ENCODE data around the gene KCNJ15.

KCNJ15 gene

DNA sequence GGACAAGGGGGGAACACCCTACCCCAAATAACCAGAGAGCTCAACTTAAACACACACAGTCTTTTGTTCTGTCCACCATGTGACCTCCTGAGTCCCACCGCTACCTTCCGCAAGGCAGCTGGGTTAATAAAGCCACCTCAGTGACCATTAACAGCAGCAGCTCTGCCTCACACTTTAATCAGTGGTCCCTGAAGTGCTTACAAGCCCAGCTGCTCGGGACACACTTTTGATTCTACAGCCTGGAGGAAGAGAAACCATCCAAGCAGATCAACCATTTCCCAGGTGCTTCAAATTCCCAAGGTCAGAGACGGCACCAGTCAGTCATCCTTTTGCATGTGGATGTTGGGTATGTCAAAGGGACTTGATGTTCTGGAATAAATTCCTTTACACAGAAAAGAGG is 70.1 kb downstream of the KCNJ15 start:
- no peak for DNase-seq (ENCODE audit: low read depth)

DNA sequence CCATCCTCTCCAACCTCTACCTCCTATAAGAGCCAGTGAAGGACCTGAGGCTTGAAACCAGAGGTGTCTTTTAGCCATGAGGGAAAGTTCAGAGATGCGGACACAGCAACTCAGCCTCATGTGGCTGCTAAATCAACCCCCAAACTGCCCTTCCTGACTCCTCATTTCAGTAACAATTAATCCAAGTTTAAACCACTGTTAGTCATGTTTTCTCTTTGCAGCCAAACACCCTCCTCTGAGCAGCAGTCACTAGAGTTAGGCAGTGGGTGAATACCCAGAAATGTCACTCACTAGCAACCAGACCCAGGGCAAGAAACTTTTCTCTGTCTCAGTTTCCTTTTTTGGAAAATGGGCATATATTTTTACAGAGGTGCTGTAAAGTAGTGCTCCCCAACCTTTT is 71.2 kb downstream of the KCNJ15 start:
- DNase-seq (ENCODE audit: low read depth) = no peak

DNA sequence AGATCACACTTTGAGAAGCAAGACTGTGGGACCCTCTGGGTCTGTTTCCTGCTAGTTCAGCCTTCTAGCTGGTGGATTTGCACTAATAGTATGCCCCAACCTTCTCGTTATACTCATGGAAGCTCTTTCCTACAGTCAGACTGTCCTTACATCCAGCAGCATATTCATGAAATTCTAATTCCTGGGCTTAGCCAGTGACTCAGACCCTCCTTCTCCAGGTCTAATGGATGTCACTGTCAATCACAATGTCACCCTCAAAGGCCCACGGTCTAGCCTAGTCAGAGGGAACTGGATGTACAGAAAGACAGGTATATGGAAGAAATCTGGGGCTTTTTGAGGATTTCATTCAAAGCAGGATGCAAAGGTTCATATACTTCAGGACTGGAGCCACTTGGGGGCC is 72.4 kb downstream of the KCNJ15 start:
- DNase-seq (ENCODE audit: low read depth) = no peak

DNA sequence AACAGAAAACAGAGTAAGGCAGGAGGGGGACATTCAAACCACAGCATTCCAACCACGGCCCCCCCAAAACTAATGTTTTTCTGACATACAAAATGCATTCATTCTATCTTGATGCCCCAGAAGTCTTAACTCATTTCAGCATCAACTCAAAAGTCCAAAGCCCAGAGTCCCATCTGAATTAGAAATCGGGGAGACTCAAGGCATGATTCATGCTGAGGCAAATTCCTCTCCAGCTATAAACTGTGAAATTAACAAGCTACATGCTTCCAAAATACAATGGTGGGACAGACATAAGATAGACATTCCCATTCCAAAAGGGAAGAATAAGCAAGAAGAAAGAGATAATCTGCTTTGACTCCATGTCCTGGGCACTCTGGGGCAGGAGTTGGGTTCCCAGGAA is 73.9 kb downstream of the KCNJ15 start:
- DNase-seq (ENCODE audit: low read depth) = no peak

DNA sequence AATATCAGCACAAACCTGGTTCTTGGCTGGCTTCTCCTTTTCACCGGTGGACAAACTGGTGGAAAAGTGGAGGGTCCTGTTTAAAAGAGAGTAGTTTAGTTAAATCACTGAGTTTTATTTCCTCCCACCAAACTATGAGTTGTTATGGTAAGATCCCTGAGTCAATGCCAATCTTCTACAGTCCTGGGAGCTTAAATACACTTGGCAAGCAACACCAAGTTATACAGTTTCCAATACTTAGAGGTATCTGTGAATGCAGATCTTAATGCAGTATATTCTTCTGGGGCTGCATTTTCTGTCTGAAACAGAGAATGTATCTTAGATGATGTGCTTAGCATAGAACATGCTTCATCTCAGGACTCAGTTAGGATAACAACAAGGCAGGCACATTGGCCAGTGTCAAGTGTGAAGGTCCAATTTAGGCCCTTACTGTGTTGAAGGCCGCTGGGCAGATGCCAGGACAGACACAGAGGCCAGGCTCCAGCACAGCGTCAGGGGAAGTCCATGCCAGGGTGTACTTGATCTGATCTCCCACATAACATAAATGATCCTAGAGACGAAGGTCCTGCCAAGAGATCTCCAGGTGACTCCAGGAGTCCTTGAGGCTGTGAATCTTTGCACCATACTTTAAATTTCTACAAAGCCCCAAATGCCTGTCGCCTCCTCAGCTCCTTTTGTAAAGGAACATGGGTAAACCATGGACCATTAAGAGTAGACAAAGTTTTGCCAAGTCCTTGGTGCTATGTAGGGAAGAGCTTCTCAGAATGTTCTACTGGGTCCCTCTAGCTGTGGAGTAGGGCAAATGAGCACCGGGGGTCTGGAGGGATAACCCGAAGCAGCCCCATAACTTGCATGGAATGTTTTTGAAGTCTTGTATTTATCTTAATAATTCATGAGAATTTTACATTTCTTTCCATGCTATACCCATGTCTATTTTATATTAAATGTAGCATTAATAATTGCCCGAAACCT is 76.8 kb downstream of the KCNJ15 start:
- DNase-seq (ENCODE audit: low read depth) = no peak

DNA sequence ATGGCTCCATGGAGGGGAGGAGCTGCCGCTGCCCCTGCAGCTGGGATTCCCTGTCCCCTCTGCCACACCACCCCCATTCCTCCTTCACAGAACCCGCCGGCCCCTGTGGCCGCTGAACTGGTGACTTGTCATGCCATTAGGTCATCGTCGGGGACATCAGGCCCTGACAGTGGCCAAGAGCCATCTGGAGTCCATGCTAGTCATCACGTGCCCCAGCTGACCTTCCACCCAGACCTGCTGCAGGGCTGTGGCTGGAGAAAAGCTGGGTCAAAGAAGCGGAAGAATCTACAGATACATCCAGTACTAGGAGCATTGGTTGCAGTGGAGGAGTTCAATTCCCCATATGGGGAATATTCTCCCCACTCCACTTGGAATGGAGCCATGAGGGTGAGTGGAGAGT is 78.1 kb downstream of the KCNJ15 start:
- no peak for DNase-seq (ENCODE audit: low read depth)

DNA sequence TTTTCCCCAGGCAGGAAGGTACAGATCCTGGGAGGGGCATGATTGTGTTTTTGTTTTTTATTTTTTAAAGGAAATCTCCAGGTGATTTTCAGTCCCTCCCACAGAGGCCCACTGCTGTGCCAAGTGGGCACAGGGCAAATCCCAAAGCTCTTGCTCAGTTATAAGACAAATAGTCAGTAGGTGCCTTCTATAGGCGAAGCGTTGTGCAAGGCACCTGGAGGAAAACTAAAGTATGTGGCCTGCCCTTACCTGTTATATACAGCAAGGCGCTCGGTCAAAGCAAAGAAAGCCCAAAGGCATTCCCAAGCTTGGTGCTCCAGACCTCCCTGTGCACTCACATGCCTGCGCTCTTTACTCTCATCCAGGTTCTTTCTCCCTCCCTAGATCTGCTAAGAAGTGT is 81.0 kb downstream of the KCNJ15 start:
- no peak for DNase-seq (ENCODE audit: low read depth)

DNA sequence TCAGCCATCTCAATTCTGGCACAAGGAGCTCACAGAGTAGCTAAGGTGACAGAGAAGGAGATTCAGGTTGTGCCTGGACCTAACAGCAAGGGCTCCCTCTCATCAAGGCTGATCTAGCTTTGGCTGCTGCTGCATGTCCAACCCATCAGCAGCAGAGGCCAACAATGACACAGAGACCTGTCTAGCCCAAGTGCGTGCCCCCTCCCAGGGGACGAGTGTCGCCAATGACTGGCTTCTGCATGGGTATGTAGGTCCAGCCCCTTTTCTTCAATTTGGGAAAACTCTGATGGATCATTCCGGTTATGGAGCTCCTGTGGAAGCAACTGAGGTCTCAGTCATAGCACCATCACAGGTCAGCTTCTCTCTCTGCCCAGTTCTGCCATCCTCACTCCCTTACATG is 83.3 kb downstream of the KCNJ15 start:
- no peak for DNase-seq (ENCODE audit: low read depth)

DNA sequence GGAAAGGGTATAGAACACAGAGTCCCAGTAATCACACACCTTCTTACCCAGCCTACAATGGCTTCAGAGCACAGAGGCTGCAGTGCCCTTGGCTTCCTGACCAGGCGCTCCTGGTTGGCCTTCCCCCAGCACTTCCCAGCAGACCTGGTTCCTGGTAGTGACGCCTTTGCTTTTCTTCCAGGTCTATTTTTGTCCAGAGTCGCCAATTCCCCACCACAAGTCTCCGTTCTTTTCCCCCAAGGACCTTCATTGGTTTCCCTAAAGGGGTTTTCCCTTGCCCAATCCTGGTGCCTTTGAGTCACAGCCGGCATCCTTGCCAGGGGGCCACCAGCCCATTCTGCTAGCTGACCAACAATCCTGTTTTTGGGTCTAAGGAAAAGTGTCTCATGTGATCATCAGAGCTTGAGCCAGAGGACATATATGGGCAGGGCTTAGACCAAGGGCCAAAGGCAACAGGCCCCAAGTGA is 84.8 kb downstream of the KCNJ15 start:
- no peak for DNase-seq (ENCODE audit: low read depth)

DNA sequence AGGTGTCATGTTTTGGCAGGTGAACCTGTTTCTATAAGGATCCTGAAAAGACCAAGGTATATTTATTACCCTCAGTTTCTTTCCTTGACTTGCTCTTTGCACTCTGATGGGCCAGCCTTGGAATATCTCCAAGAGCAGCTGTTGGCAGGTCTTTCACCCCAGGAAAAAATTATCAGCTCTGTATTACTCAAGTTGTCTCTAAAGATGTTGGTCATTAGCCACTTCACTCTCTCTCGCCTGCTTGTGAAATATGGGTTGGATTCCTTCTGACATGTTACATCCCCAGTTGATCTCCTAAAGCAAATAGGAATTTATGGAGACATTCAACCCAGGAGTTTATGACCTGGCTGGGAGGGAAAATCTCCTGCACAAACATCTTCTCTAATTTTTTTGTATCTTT is 85.9 kb downstream of the KCNJ15 start:
- no peak for DNase-seq (ENCODE audit: low read depth)

DNA sequence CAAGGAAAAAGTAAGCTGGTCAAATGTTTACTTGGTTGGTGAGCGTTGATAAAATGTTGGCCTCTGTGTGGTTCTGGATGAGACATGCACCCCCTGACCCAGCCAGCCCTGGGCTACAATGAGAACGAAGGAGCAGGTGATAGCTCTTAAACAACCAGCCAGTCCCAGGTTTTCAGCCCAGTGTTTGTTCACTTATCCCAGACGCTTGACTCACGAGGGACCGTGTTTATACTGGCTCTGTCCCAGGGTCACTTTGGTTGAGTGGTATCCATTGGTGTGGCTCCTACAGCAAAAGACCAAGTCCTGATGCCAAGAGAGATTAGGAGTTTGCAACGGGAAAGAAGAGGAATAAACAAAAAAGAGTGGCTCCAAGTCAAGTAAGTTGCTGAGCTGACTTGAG is 86.9 kb downstream of the KCNJ15 start:
- no peak for DNase-seq (ENCODE audit: low read depth)

DNA sequence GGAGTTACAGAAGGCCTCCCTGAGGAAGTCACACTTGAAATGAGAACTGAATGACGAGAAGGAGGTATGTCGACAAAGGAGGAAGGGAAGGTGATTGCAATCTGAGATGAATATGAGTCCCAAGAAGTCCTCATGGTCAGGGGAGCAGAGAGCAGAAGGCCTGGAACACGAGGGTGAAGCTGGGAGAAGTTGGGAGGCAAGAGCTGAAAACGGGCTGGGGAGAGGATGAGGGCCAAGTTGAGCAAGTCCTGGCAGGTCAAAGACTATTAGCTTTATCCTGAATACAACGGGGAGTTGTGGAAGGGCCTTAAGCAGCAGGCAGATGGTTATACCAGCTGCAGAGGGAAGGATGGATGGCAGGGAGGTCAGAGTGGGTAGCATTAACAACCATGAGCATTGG is 89.5 kb downstream of the KCNJ15 start:
- no peak for DNase-seq (ENCODE audit: low read depth)

DNA sequence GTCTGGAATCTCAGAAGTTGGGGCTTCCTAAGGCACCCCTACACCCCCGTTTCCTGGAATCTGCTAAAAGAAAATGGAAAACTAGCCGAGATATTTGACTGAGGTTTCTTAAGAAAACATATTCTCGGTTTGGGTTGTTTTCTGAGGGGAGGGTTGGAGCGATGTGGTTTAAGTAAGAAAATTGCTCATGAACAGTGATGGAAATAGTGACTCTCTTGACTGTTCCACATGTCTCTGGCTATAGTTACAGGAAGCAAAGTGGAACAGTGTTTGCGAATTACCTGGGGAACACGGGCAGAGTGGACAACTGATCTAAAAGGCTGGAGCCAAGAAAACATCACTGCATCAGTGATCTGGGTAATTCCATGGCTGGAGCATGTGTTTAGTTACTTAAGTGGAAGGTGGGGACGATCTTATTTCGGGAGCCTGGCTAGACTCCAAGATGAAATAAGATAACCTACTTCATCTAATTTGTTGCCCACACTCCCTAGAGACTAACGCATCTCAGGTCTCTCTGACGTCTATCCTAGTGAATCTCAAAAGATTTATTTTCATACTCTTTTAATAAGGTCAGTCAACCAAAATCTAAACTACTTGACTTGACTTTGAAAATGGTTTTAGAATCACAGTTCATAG is 92.4 kb downstream of the KCNJ15 start:
- DNase-seq (ENCODE audit: low read depth) = no peak

DNA sequence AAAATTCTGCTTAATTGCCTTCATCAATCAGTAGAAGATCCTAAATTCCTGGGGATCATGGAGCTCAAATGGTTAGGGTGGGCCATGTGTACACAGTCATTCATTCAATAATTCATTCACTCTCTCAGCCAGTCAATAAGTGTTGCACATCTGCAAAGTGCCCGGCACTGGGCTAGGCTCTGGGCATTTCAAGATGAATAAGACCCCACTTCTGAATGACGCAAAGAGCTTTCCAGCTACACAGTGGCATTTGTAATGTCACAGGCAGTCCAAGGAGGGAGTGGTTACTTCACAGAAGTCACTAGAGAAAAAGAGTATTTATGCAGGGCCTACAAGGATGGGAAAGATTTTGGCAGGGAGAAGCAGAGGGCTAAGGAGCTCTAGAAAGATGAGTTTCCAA is 93.2 kb downstream of the KCNJ15 start:
- no peak for DNase-seq (ENCODE audit: low read depth)

DNA sequence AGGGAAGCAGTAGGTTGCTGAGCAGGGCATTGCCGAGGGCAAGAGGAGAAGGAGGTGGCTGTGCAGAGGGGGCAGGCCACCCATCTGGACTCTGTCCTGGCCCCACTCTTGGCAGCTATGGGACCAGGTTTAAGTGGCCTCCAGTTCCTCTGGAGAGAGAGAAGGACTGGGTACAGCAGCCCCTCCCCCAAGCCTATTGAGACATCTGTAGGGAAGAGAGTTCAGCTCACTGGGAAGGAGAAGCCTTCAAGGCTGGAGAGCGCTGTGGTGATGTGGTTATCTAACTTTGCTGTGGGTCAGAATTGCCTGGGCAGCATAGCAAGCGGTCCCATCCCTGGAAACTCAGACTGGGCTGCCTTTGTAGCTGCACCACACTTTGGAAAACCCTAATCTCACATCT is 93.9 kb downstream of the KCNJ15 start:
- no peak for DNase-seq (ENCODE audit: low read depth)

DNA sequence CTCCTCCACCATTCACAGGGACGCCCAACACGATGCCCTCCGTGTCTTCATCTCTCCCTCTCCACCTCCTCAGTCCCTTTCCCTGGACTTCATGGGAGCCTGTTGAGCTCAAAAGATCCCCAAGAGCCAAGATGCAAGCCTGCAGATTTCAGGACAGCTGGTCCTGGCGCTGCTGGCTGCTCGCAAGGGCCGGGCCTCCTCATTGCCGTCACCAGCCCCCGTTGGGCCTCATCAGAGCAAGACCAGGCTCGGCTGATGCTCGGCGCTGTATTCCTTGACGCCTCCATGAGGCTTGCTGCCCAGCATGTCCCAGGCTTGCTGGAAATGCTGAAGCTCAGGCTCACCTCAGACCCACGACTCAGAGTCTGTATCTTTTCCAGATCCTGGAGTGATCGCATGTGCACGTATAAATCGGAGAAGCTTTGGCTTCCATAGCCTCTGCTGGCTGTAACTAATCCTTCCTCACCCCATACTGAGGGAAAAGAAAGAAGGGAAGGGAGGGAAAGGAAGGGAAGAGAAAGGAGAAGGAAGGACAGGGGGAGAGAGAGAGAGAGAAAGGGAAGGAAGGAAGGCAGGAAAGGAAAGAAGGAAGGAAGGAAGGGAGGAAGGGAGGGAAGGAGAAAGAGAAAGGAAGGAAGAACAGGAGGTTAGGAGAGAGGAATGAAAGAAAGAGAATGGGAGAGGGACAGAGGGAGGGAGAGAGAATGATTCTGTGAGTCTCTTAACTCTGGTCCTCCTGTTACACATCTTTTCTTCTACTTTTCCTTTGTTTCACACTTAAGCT is 94.6 kb downstream of the KCNJ15 start:
- no peak for DNase-seq (ENCODE audit: low read depth)

DNA sequence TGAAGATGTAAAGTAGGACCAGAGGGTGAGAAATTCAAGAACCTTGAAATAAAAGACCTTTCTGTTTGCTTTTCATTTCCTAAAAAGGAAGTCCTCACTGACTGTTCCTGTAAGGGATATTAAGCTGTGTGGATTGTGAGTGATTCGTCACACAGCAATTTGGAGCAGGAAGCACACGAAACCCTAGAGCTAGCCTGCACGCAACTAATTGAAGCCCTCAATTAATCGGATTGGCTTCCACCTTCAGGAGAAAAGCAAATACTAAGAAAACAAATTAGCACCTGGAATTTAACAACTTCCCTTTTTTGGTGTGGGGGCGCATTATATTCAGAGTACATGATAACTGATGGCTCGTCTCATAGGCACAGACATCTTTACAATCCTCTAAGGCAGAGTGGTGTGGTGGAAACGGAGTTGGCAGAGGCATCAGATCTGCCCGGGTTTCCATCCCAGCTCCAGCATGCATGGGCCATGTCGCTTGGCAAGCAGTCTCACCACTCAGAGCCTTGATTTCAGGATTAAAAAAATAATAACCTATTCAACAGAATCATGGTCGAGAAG is 95.2 kb downstream of the KCNJ15 start:
- no peak for DNase-seq (ENCODE audit: low read depth)

DNA sequence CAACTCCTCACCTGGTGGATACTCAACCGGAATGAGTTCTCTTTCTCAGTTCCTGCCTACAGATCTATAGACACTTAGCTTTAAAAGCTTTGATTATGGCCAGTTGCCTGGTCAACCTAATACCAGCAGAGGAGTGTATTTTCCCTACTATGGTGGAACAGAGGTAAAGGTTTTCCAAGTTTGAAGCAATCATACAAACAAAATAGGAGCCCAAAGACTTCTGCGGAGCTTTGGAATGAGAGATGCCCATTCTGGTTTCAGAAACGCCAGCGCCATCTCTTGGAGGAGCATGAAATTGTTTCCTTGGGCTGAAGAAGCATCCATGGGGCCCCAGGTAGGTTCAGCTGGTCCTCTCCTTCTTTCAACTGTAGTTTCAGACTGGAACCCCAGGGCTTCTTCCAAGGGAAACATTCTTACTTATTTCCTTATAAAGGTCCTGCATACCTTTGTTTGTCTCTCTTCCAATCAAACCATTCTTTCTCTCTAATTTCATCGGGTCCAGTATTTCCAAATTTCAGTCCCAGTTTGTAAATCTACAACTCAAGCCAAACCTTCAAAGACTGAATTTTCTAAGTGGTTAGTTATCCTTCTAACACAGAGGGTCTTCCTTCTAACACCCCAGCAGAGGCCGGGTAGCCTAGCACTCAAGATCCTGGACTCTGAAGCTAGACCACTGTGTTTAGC is 95.9 kb downstream of the KCNJ15 start:
- peak; percentile 37 for DNase-seq (ENCODE audit: low read depth)

DNA sequence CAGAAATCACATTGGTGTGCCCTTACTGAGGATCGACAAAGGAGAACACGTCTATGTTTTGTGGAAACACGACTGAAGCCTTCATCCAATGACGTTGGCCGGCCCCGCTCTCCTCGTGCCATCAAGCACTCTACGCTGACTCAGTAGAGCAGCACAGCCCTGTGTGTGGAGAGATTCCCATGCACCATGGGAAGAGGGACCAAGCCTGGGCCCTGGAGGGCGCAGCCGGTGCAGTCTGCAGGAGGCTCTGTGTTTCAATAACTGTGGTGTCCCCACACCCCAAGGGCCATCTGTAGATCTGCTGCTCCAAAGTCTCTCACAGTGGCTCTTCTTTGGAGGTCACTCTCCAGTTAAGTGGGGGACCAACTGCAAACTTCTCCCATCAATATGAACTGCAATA is 97.4 kb downstream of the KCNJ15 start:
- no peak for DNase-seq (ENCODE audit: low read depth)

DNA sequence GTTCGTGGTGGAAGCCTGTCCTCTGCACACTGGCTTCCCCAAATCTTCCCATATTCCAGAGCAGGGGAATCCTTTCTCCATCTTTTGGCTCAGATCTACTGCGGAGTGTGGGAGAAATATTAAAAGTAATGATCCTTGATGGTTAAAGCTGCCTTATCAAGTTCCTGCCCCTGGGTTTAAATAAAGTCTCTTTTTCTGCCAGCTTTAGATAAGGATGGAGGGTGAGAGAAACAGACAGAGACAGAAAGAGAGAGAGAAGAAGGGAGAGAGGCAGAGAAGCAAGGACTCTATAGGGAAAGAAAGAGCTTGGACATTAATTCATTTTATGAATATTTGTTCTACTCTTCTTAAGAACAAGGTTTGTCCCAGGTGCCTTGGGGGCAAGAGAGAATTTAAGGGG is 98.0 kb downstream of the KCNJ15 start:
- no peak for DNase-seq (ENCODE audit: low read depth)

DNA sequence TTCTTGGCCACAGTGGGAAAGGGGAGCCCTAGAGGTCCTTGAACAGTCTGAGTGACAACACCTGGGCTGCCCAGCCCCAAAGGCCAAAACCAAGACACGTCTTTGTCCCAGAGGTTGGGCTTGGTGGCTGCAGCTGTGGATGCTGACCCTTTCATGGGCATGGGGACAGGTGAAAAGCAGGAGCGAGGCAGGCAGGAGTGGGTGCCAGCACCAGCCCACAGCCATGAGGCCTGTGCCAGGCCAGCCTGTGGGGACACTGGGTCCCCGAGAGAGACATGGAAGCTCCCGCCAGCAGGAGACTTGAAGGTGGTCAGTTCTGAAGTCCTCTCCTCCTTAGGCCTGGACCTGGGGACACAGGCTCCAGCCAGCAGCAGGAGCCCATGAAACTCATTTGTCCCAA is 98.6 kb downstream of the KCNJ15 start:
- no peak for DNase-seq (ENCODE audit: low read depth)

All from activated T-cell treated with anti-CD3 and anti-CD28 coated beads for 48 hours (primary cell).